K562 (cell line): ENCODE measurements around the gene ZNF215. TPM values are rescaled to one million over a fixed set of nuclear protein-coding genes. Genes with fewer than 3 reads are reported as not detected.

ENCODE experiments used
- ATAC-seq: fragments of 200-7000 bp; cut with Tn5 transposase; 3 replicates; pipeline ENCODE4 v1.9.1; 2020; ENCODE audit warnings: moderate library complexity
- BruUV-seq: library from RNA; stranded (reverse); fragments of 400-500 nt; replicated peaks from 2 replicates; lab custom pipeline; 2021; lab: Mats Ljungman, UMichigan
- CTCF ChIA-PET: fragments of 300-600 bp; formaldehyde crosslinking; extraction: SDS; loops from one replicate; lab custom pipeline; 2021; ENCODE audit warnings: low intra/inter-chr PET ratio; lab: Yijun Ruan, JAX
- POLR2A ChIA-PET: fragments of 300-600, 350-650 bp; sonication (Branson Sonifier 250); formaldehyde crosslinking; extraction: SDS; loops from one replicate; lab custom pipeline; 2021; ENCODE audit warnings: antibody characterized with exemption, inconsistent platforms; lab: Yijun Ruan, JAX
- DNase-seq, 4 experiments: peaks; one replicate each; pipeline versions ENCODE4 v3.0.0 to v3.0.0-alpha.2; 2011 to 2018; ENCODE audit warnings: low spot score in 3 of 4, mixed read lengths in 3 of 4; ENCODE audit errors: extremely low read depth in 1 of 4
- FAIRE-seq: peaks from 2 replicates; lab custom pipeline; 2011; peaks lifted over from hg19 to GRCh38; lab: Jason Lieb, UNC
- H2AFZ ChIP-seq: 2 replicates; pipeline ENCODE4 v1.6.0; 2011; ENCODE audit warnings: low read depth, low read length, control low read depth, inconsistent platforms
- H3K27ac ChIP-seq: fragments of 200-600 bp; 3 replicates; pipeline ENCODE4 v1.8.0; 2011; ENCODE audit warnings: low read depth, mild to moderate bottlenecking, control low read depth, inconsistent platforms, low read length, moderate library complexity, mixed read lengths; ENCODE audit errors: extremely low read depth
- H3K27me3 ChIP-seq, 2 experiments: fragments of 300-600 bp in 1 of 2; 2 replicates in 1 of 2; 3 replicates in 1 of 2; pipeline versions ENCODE4 v1.6.0 to v1.8.0; 2011; ENCODE audit warnings: inconsistent platforms in 2 of 2, low read length in 2 of 2, mild to moderate bottlenecking in 1 of 2, mixed read lengths in 1 of 2, moderate library complexity in 1 of 2; ENCODE audit not compliant: control insufficient read depth in 2 of 2, insufficient read depth in 2 of 2
- H3K36me3 ChIP-seq: fragments of 300-600 bp; 3 replicates; pipeline ENCODE4 v1.8.0; 2011; ENCODE audit warnings: mild to moderate bottlenecking, low read length, inconsistent platforms; ENCODE audit not compliant: control insufficient read depth, insufficient read depth
- H3K4me1 ChIP-seq, 2 experiments: fragments of 200-600 bp in 1 of 2; replicated peaks in 1 of 2; 2 replicates in 1 of 2; 3 replicates in 1 of 2; pipeline versions ENCODE4 v1.5.1 to v1.8.0; 2011; ENCODE audit warnings: inconsistent platforms in 2 of 2, low read length in 2 of 2, mild to moderate bottlenecking in 1 of 2, mixed read lengths in 1 of 2, moderate library complexity in 1 of 2; ENCODE audit not compliant: control insufficient read depth in 2 of 2, insufficient read depth in 2 of 2
- H3K4me2 ChIP-seq: 2 replicates; pipeline ENCODE4 v1.6.1; 2011; ENCODE audit warnings: low read length, control low read depth, inconsistent platforms, mixed read lengths; ENCODE audit not compliant: insufficient read depth
- H3K4me3 ChIP-seq: fragments of 200-600 bp; sonication (generic), shearing (Covaris generic); 2 replicates; pipeline ENCODE4 v1.5.1; 2016; ENCODE audit warnings: control low read depth, inconsistent platforms
- H3K79me2 ChIP-seq: fragments of 200-600 bp; 3 replicates; pipeline ENCODE4 v1.8.0; 2011; ENCODE audit warnings: low read length, inconsistent platforms; ENCODE audit not compliant: control insufficient read depth, insufficient read depth
- H3K9ac ChIP-seq, 2 experiments: 2 replicates each; pipeline versions ENCODE4 v1.6.0 to v1.6.1; 2011; ENCODE audit warnings: low read depth in 2 of 2, low read length in 2 of 2, control low read depth in 1 of 2, inconsistent platforms in 1 of 2, mild to moderate bottlenecking in 1 of 2, mixed read lengths in 1 of 2; ENCODE audit not compliant: insufficient read depth in 1 of 2
- H3K9me1 ChIP-seq: one replicate; pipeline ENCODE4 v1.6.0; 2011; ENCODE audit warnings: inconsistent platforms, mild to moderate bottlenecking, low read length, moderate library complexity; ENCODE audit not compliant: control insufficient read depth, insufficient read depth
- H3K9me3 ChIP-seq: replicated peaks from 2 replicates; pipeline ENCODE4 v1.5.1; 2011; ENCODE audit warnings: low read depth, low read length, inconsistent platforms; ENCODE audit not compliant: control insufficient read depth, insufficient read depth
- H4K20me1 ChIP-seq: replicated peaks from 2 replicates; pipeline ENCODE4 v1.6.1; 2011; ENCODE audit warnings: low read length, inconsistent platforms, mixed read lengths; ENCODE audit not compliant: control insufficient read depth, insufficient read depth
- CBX5 ChIP-seq: IDR thresholded peaks from 2 replicates; pipeline ENCODE4 v1.6.1; 2014; ENCODE audit warnings: low read depth, borderline replicate concordance
- CTBP1 ChIP-seq: fragments of 450-650 bp; IDR thresholded peaks from 2 replicates; pipeline ENCODE4 v1.6.1; 2016; ENCODE audit warnings: borderline replicate concordance
- FOXJ2 ChIP-seq: fragments of 200-800 bp; sonication (Bioruptor generic); IDR thresholded peaks from 2 replicates; pipeline ENCODE4 v1.6.1; 2016; ENCODE audit warnings: missing genetic modification characterization, missing compliant biosample characterization
- HDAC3 ChIP-seq: fragments of 450-650 bp; IDR thresholded peaks from 2 replicates; pipeline ENCODE4 v1.6.1; 2018; ENCODE audit warnings: borderline replicate concordance, mild to moderate bottlenecking, moderate library complexity; ENCODE audit not compliant: partially characterized antibody
- NFE2 ChIP-seq: IDR thresholded peaks from 2 replicates; pipeline ENCODE4 v1.6.1; 2014; ENCODE audit warnings: antibody characterized with exemption, low read depth
- TEAD1 ChIP-seq, 2 experiments: fragments of 450-650 bp in 1 of 2; sonication (generic) in 1 of 2; formaldehyde crosslinking; IDR thresholded peaks; 2 replicates each; pipeline versions ENCODE4 v1.4.0 to v1.8.0; 2020 to 2022; ENCODE audit warnings: mild to moderate bottlenecking in 2 of 2, missing genetic modification reagents in 1 of 2
- ZNF134 ChIP-seq: fragments of 250-450 bp; sonication (Bioruptor Pico); conservative IDR thresholded peaks from 2 replicates; pipeline ENCODE4 v1.4.0; 2020
- ZNF324 ChIP-seq: fragments of 250-450 bp; sonication (Bioruptor Pico); IDR thresholded peaks from 2 replicates; pipeline ENCODE4 v1.4.0; 2020; ENCODE audit warnings: mild to moderate bottlenecking
- ZNF444 ChIP-seq: fragments of 250-450 bp; sonication (Bioruptor Pico); IDR thresholded peaks from 2 replicates; pipeline ENCODE4 v1.4.0; 2020; ENCODE audit warnings: mild to moderate bottlenecking, moderate library complexity
- ZNF586 ChIP-seq: fragments of 450-650 bp; formaldehyde crosslinking; conservative IDR thresholded peaks from 2 replicates; pipeline ENCODE4 v1.4.0; 2020; ENCODE audit warnings: mild to moderate bottlenecking, moderate library complexity
- WGBS: fragments of 100-300 bp; shearing (Covaris generic); methylation state at CpG from one replicate; pipeline ENCODE4 v1.1.6; 2016; ENCODE audit warnings: low coverage, mixed read lengths; ENCODE audit not compliant: insufficient coverage; ENCODE audit errors: missing lambda C conversion rate; 5-methylcytosine and 5-hydroxymethylcytosine counted together
- in situ Hi-C: fragments of 300-500 bp; cut with MboI; formaldehyde crosslinking; loops from 4 replicates; pipeline ENCODE4 v1.15.0; 2018; ENCODE audit warnings: inconsistent platforms, mixed read lengths
- intact Hi-C: fragments of 100-400 bp; cut with micrococcal nuclease; formaldehyde crosslinking; loops from 2 replicates; pipeline ENCODE4 v1.14.2; 2022
- polyA plus RNA-seq, 8 experiments: library from polyadenylated mRNA; depleted of rRNA in 4 of 8; stranded (reverse) in 5 of 8; unstranded in 3 of 8; fragments of >200 nt; fragmentation: Nextera tagmentation in 2 of 8; fragmentation: Illumina TruSeq in 1 of 8; extraction: Ambion mirVana in 2 of 8; extraction: Trizol in 1 of 8; gene quantifications; 2 replicates each; pipeline versions ENCODE4 v1.2.1 to v1.2.3, GENCODE V29; 2011 to 2014; ENCODE audit warnings: inconsistent platforms in 1 of 8, missing spikeins in 1 of 8
- total RNA-seq, 7 experiments: library from RNA; depleted of rRNA in 6 of 7; stranded (reverse); fragments of >200 nt in 6 of 7; fragmentation: Illumina TruSeq in 2 of 7; extraction: Trizol in 2 of 7; gene quantifications; 2 replicates each; pipeline versions ENCODE4 v1.2.1 to v1.2.3, GENCODE V29; 2011 to 2021; ENCODE audit warnings: low replicate concordance in 1 of 7
- TF ChIP-seq, protein P1 (sequence below): fragments of 250-450 bp; sonication (Bioruptor Pico); IDR thresholded peaks from 2 replicates; pipeline ENCODE4 v1.8.0; 2022; ENCODE audit warnings: inconsistent platforms, mild to moderate bottlenecking, moderate library complexity, borderline replicate concordance
- TF ChIP-seq, protein P2 (sequence below): IDR thresholded peaks from 3 replicates; pipeline ENCODE4 v1.6.1; 2011; ENCODE audit warnings: borderline replicate concordance, mild to moderate bottlenecking, moderate library complexity; ENCODE audit not compliant: insufficient read length; ENCODE audit errors: extremely low read depth

The ZNF215 gene
- total and polyA plus RNA-seq, 9 of the 15 experiments (the other 6 are each of a cell fraction or from before 2014, with no cell fraction given) = 11.2 to 19.1 (median 14.2) TPM

DNA sequence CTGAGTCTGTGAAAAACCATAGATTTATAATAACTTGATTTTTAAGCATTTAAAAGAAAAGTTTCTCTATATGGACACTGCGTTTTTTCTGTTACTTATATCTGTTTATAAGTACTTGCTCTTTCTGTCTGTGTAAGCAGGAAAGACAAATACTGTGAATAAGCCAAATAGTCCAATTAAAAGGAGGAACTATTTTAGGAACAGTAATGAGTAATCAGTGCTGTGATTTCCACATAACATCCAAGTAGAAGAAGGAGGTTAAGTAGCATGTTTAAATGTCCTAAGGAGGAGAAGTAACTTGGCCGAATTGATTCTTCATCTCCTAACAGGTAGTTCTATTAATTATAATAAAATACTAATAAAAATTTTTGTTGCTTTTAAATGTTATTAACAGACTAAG is 53.1 kb downstream of the ZNF215 start:
- no peak overlapping the region for H2AFZ ChIP-seq
- 41% methylated on average over 2 of the region's 2 CpGs for WGBS
- DNase-seq (no peak), ATAC-seq (no peak), FAIRE-seq (no peak)
- no peak overlapping the region for H3K27ac ChIP-seq
- in situ Hi-C loops (no loop called here), intact Hi-C loops (no loop called here)
- H4K20me1 ChIP-seq = no peaks in the 10 kb centered on the region
- H3K36me3 ChIP-seq = no peaks in the 10 kb centered on the region
- BruUV-seq = no TSS peak
- no peaks in the 10 kb centered on the region for H3K79me2 ChIP-seq
- H3K27me3 ChIP-seq = no peaks in the 10 kb centered on the region
- no peaks in the 10 kb centered on the region for H3K9me1 ChIP-seq
- H3K4me1 ChIP-seq = no peaks in the 10 kb centered on the region
- H3K4me3 ChIP-seq = no peak overlapping the region
- H3K9ac ChIP-seq = no peak overlapping the region
- TF ChIP-seq ZNF586 (CRISPR knock-in tag) (no peak), FOXJ2 (no peak), CTBP1 (no peak), ZNF444 (CRISPR knock-in tag) (no peak), CBX5 (no peak), TEAD1 (CRISPR knock-in tag; IDR thresholded peaks at IDR 0.05) (no peak), ZNF134 (CRISPR knock-in tag) (no peak), HDAC3 (no peak), ZNF324 (CRISPR knock-in tag) (no peak), NFE2 (no peak)
- TF ChIP-seq, protein P1, sequence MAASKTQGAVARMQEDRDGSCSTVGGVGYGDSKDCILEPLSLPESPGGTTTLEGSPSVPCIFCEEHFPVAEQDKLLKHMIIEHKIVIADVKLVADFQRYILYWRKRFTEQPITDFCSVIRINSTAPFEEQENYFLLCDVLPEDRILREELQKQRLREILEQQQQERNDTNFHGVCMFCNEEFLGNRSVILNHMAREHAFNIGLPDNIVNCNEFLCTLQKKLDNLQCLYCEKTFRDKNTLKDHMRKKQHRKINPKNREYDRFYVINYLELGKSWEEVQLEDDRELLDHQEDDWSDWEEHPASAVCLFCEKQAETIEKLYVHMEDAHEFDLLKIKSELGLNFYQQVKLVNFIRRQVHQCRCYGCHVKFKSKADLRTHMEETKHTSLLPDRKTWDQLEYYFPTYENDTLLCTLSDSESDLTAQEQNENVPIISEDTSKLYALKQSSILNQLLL (CRISPR knock-in tag) = no peak
- TF ChIP-seq, protein P2, sequence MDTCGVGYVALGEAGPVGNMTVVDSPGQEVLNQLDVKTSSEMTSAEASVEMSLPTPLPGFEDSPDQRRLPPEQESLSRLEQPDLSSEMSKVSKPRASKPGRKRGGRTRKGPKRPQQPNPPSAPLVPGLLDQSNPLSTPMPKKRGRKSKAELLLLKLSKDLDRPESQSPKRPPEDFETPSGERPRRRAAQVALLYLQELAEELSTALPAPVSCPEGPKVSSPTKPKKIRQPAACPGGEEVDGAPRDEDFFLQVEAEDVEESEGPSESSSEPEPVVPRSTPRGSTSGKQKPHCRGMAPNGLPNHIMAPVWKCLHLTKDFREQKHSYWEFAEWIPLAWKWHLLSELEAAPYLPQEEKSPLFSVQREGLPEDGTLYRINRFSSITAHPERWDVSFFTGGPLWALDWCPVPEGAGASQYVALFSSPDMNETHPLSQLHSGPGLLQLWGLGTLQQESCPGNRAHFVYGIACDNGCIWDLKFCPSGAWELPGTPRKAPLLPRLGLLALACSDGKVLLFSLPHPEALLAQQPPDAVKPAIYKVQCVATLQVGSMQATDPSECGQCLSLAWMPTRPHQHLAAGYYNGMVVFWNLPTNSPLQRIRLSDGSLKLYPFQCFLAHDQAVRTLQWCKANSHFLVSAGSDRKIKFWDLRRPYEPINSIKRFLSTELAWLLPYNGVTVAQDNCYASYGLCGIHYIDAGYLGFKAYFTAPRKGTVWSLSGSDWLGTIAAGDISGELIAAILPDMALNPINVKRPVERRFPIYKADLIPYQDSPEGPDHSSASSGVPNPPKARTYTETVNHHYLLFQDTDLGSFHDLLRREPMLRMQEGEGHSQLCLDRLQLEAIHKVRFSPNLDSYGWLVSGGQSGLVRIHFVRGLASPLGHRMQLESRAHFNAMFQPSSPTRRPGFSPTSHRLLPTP = no peak
- no peak overlapping the region for H3K4me2 ChIP-seq
- ChIA-PET CTCF (no interaction called here), POLR2A (interaction anchor here (1.5 kb wide), 1 partner anchor 18 kb away, joined by 5 read pairs; no protein-coding TSS in a partner anchor)
- no peaks in the 10 kb centered on the region for H3K9me3 ChIP-seq
